Activated naive CD8-positive, alpha-beta T cell treated with anti-CD3 and anti-CD28 coated beads, Interleukin-2, amount 10 ng/mL, durations not matched to agents 7 days and 5 days (primary cell): ENCODE measurements around the gene OMA1. TPM values are rescaled to one million over a fixed set of nuclear protein-coding genes. Genes with fewer than 3 reads are reported as not detected.
"Not testable (repeated sequence)": the region's sequence is repeated elsewhere in the genome, so short reads cannot be mapped to it uniquely, and the experiment has no call there.

ENCODE experiments used
- ATAC-seq: fragments of 150-1000 bp; cut with Tn5 transposase; one replicate; pipeline ENCODE4 v1.10.0; 2021; ENCODE audit warnings: low read depth, moderate library complexity
- POLR2A ChIA-PET: fragments of 350-600 bp; sonication (Branson Sonifier 250); formaldehyde crosslinking; loops from one replicate; lab custom pipeline; 2021; ENCODE audit warnings: antibody characterized with exemption; lab: Charles Lee
- DNase-seq: peaks from one replicate; pipeline ENCODE4 v3.0.0; 2021
- H3K27ac Mint-ChIP-seq: one replicate; pipeline ENCODE4 v1.8.0; 2022; ENCODE audit warnings: mild to moderate bottlenecking, mixed read lengths
- H3K27me3 Mint-ChIP-seq: one replicate; pipeline ENCODE4 v1.8.0; 2022; ENCODE audit warnings: mild to moderate bottlenecking, moderate library complexity, mixed read lengths
- H3K36me3 Mint-ChIP-seq: one replicate; pipeline ENCODE4 v1.8.0; 2021; ENCODE audit warnings: mild to moderate bottlenecking, mixed read lengths
- H3K4me1 Mint-ChIP-seq: one replicate; pipeline ENCODE4 v1.8.0; 2021; ENCODE audit warnings: mixed read lengths
- H3K4me3 Mint-ChIP-seq: one replicate; pipeline ENCODE4 v1.8.0; 2022; ENCODE audit warnings: mild to moderate bottlenecking, moderate library complexity, mixed read lengths
- H3K9me3 Mint-ChIP-seq: one replicate; pipeline ENCODE4 v1.8.0; 2021; ENCODE audit warnings: mixed read lengths
- total RNA-seq, 2 experiments: library from RNA; stranded (reverse); gene quantifications; one replicate each; pipeline ENCODE4 v1.2.3, GENCODE V29; 2021

The OMA1 gene
- total RNA-seq, 2 experiments from 2014 or later: 32.0 to 38.8 TPM

DNA sequence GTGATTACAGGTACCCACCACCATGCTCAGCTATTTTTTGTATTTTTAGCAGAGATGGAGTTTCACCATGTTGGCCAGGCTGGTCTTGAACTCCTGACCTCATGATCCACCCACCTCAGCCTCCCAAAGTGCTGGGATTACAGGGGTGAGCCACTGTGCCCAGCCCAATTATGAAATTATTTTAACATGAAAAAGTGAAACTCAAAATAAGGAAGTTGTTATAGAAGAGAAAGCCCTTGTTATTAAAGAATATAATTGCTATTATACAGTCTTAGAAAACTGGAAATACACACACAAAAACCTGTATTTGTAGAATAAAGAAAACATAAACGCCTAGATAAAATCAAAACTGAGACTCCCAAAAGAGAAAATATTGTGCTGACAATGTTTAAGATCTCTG, 14.7 kb downstream of the OMA1 start:
- H3K4me3 Mint-ChIP-seq, DNase-seq, POLR2A ChIA-PET, H3K36me3 Mint-ChIP-seq, H3K4me1 Mint-ChIP-seq, H3K27me3 Mint-ChIP-seq, H3K27ac Mint-ChIP-seq, H3K9me3 Mint-ChIP-seq, ATAC-seq: not testable (repeated sequence)

DNA sequence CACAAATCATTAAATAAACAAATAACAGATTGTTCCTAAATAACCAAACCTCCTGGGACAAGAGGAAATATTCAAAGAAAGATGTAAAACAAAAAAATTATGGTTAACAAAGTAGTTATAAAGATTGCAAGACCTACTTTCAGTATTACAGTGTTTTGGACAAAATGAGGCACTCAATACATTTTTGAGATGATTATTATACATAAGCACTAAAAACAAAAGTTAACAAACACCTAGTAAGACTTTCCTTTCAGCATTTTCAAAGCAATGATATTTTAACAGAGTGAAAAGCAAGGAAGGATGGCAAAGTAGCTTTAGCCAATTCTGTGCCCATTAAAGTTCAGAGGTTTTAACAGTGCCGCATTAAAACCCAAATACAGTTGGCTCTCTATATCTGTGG, 17.2 kb downstream of the OMA1 start:
- ATAC-seq (no peak), DNase-seq (no peak)
- Mint-ChIP-seq H3K27ac (no peak overlapping the region), H3K4me3 (no peak overlapping the region), H3K4me1 (peaks cover 1% of the 10 kb centered on the region), H3K27me3 (no peaks in the 10 kb centered on the region), H3K9me3 (no peaks in the 10 kb centered on the region), H3K36me3 (peaks cover 6% of the 10 kb centered on the region)
- POLR2A ChIA-PET: no interaction called here

DNA sequence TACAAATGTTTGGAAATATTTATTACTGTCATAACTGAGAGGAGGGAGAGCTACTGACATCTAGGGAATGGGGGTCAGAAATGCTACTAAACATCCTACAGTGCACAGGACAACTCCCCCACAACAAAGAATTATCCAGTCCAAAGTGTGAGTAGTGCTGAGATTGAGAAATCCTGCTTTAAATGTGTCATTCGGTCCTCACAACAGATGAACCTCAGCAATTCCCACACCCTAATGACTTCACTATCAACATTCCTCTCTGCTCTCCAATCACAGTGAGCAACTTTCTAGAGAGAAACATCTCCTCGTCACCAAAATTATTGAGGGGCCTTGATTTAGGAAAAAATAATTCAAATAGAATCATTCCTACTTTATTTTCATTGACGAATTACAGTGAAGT, 18.0 kb downstream of the OMA1 start:
- POLR2A ChIA-PET: no interaction called here

DNA sequence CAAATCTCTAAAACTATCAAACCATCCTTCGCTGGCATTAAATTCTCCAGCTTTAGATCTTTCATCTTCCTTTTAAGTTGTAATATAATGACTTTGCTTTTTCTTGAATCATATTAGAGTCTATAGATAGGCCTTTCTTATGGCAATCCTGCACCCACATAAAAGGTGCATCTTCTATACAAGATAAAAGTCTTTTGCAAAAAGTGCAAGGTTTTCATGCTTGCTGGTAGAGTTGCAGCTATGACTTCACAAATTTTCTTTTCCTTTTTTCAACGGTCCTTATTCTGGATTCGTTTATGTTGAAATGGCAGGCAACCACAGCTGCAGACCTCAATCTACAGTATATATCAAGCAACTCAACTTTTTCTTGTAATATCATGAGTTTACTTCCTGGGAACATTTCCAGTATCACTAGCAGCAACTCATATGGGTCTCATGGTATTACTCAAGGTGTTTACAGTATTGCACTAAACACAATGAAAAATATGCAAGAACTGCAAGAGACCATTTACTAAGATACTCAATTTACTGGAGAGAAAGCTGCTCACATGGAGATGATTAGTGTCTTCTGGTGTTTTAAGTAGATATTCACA, 22.1 kb downstream of the OMA1 start:
- Mint-ChIP-seq H3K4me3 (no peak overlapping the region), H3K9me3 (no peaks in the 10 kb centered on the region), H3K27ac (no peak overlapping the region), H3K27me3 (no peaks in the 10 kb centered on the region), H3K36me3 (peaks cover 19% of the 10 kb centered on the region), H3K4me1 (peaks cover 1% of the 10 kb centered on the region)
- POLR2A ChIA-PET: no interaction called here
- DNase-seq: no peak
- no peak for ATAC-seq

More for the DNA sequence above, 18.0 kb downstream of the OMA1 start:
- H3K4me3 Mint-ChIP-seq: no peak overlapping the region
- H3K27ac Mint-ChIP-seq: no peak overlapping the region
- H3K36me3 Mint-ChIP-seq: peaks cover 7% of the 10 kb centered on the region
- DNase-seq (no peak), ATAC-seq (no peak)
- H3K4me1 Mint-ChIP-seq: peaks cover 1% of the 10 kb centered on the region
- no peaks in the 10 kb centered on the region for H3K27me3 Mint-ChIP-seq
- H3K9me3 Mint-ChIP-seq: no peaks in the 10 kb centered on the region

DNA sequence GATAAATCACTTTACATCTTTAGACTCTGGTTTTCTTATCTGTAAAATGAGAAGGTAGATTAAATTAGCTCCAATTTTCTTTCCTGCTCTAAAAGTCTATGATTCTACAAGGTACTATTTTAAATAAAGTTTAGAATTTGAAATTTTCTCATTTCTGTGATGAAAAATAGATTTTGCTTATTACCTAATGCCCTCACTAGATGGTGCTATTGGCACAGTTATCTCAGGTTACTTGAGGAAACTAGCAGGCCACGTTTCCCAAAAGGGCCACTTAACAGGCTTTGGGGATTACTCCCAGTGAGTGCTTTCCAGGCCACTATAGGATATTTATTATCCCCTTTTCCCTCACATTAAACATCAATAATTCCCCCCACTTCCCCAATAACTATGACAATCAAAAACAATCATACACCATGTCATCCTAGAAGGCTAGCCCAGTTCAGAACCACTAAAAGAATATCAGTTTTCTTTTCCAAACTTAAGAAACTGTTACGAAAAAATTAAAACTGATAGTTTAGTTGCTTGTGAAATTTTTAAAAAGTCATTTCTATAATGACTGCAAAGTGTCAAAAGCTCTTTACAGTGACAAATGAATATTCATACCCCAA, 30.6 kb downstream of the OMA1 start:
- H3K4me3 Mint-ChIP-seq: no peak overlapping the region
- peaks cover 5% of the 10 kb centered on the region for H3K9me3 Mint-ChIP-seq
- H3K36me3 Mint-ChIP-seq: peaks cover 20% of the 10 kb centered on the region
- peaks cover 8% of the 10 kb centered on the region for H3K4me1 Mint-ChIP-seq
- POLR2A ChIA-PET: interaction anchor here (0.8 kb wide), 1 partner anchor 31 kb away, joined by 3 read pairs; the partner anchor contains the start of gene OMA1
- no peak overlapping the region for H3K27ac Mint-ChIP-seq
- H3K27me3 Mint-ChIP-seq: no peaks in the 10 kb centered on the region
- DNase-seq (no peak), ATAC-seq (peak; percentile 26)

DNA sequence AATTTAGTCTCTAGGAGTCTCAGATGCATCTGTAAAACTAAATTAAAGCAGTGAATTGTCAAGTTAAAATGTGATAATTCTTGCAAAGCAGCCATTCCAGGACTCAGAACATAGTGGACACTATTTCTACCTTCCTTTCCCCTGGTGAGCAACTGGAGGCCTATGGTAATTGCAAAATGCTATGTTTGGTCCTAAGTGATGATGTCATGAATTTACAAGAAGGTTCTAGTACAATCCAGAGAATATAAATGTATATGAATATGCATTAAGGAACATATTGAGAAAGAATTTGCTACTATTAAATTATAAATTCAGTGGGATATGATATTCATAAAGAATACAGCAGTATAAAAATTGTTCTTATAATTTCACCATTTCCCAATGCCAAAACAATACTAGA, 32.6 kb downstream of the OMA1 start:
- DNase-seq: no peak
- peaks cover 5% of the 10 kb centered on the region for H3K9me3 Mint-ChIP-seq
- no peaks in the 10 kb centered on the region for H3K27me3 Mint-ChIP-seq
- peaks cover 8% of the 10 kb centered on the region for H3K4me1 Mint-ChIP-seq
- no peak overlapping the region for H3K27ac Mint-ChIP-seq
- POLR2A ChIA-PET: no interaction called here
- no peak overlapping the region for H3K4me3 Mint-ChIP-seq
- no peak for ATAC-seq
- peaks cover 32% of the 10 kb centered on the region for H3K36me3 Mint-ChIP-seq

DNA sequence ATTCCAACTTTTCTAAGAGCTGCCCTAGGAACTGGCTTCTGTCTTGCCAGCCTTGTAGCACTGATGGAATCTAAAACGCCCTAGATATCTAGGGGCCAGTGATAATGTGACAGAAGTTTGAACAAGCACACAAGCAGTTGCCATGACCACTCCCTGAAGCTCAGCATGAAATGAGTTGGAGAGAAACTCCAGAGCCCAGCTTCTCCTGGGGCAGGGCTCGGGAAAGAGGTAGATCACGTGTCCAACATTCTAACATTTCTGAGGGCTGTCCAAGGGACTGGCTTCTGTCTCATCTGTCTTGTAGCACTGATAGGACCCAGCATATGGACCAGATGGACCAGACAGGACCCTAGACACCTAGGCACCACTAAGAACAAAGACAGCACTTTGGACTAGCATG, 37.9 kb downstream of the OMA1 start:
- Mint-ChIP-seq H3K27ac (no peak overlapping the region), H3K9me3 (peaks cover 5% of the 10 kb centered on the region), H3K36me3 (peaks cover 43% of the 10 kb centered on the region), H3K4me1 (no peaks in the 10 kb centered on the region), H3K4me3 (no peak overlapping the region), H3K27me3 (no peaks in the 10 kb centered on the region)
- no peak for ATAC-seq
- POLR2A ChIA-PET: no interaction called here
- DNase-seq: no peak

DNA sequence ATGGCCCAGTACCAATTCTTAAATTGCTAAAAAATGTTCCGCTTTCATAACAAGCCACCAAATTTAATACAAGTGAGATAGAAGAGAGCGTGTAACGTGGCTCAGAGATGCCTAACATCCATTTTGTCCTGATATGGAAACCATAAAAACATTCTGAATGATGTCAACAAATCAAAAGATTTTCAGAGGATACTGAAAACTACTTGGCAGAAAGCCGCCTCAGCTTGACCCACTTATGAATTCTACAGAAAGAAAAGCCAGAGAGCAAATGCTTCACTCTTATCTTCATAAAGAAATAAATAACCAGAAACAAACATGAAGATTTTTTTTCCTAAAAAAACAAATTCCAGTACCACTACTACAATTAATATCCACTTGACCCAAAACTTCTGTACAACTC, 41.2 kb downstream of the OMA1 start:
- DNase-seq: no peak
- Mint-ChIP-seq H3K4me1 (peaks cover 2% of the 10 kb centered on the region), H3K9me3 (no peaks in the 10 kb centered on the region), H3K4me3 (no peak overlapping the region), H3K36me3 (peaks cover 32% of the 10 kb centered on the region), H3K27me3 (no peaks in the 10 kb centered on the region), H3K27ac (no peak overlapping the region)
- POLR2A ChIA-PET: no interaction called here
- ATAC-seq: no peak

DNA sequence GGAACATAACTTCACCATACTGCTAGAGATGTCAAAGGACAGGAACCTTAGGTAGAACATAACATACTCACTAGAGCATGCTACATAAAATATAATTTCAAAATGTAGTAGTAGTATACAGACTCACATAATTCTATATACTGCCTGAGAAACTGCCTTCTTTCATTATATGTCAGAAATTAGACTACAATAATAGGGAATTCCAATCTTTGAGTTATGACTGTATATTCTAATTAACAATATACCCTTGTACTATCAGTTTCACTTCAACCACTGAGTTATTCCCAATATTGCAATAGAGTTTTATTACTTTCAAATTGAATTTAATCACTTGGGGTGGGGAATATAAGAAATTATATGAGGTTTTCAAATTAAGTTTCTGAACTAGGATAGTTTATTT, 44.0 kb downstream of the OMA1 start:
- Mint-ChIP-seq H3K27ac (no peak overlapping the region), H3K9me3 (no peaks in the 10 kb centered on the region), H3K4me3 (no peak overlapping the region), H3K27me3 (no peaks in the 10 kb centered on the region), H3K4me1 (peaks cover 2% of the 10 kb centered on the region), H3K36me3 (peaks cover 16% of the 10 kb centered on the region)
- no peak for ATAC-seq
- POLR2A ChIA-PET: no interaction called here
- DNase-seq: no peak

DNA sequence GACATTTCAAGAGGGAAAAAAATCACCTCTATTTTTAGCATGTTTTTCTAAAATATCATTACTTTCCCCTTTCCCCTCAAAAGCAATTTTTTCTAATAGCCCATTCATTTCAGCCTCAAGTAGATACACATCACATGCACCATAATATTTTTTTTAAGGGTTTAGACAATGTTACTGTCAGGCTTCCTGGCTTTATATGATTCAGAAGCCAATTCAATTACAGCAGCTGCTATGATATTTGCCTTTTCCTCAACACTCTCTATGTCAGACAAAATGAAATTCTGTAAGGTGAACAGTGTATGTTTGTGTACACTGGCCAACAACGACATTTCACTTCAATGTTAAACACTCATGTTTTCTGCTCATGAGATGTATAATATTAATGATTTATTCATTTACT, 46.5 kb downstream of the OMA1 start:
- H3K27me3 Mint-ChIP-seq: no peaks in the 10 kb centered on the region
- no peak overlapping the region for H3K4me3 Mint-ChIP-seq
- H3K27ac Mint-ChIP-seq: no peak overlapping the region
- no peaks in the 10 kb centered on the region for H3K9me3 Mint-ChIP-seq
- H3K36me3 Mint-ChIP-seq: peaks cover 26% of the 10 kb centered on the region
- ATAC-seq (no peak), DNase-seq (no peak)
- POLR2A ChIA-PET: no interaction called here
- H3K4me1 Mint-ChIP-seq: peaks cover 2% of the 10 kb centered on the region

DNA sequence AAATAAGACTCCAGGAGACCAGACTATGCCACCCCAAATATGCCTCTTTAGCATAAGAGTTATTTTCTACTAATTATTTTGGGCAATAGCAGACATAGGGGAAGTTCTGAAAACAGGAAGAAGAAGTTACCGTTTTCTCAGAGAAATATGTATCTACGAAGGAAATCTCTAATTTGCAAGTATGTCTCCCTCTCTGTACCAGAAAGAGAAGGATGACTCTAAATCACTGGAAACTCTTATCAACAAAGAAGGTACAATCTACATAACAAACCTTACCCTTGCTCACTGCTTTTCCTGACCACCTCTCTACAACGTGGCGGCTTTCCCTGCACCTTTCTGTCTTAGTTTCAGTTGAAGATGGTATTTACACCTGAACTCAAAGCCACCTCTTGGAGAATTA, 49.0 kb downstream of the OMA1 start:
- H3K36me3 Mint-ChIP-seq: peaks cover 23% of the 10 kb centered on the region
- POLR2A ChIA-PET: interaction anchor here (0.6 kb wide), 1 partner anchor 13 kb away, joined by 4 read pairs; no protein-coding TSS in a partner anchor
- H3K27ac Mint-ChIP-seq: no peak overlapping the region
- H3K4me1 Mint-ChIP-seq: peaks cover 2% of the 10 kb centered on the region
- no peaks in the 10 kb centered on the region for H3K9me3 Mint-ChIP-seq
- DNase-seq (no peak), ATAC-seq (no peak)
- no peak overlapping the region for H3K4me3 Mint-ChIP-seq
- H3K27me3 Mint-ChIP-seq: no peaks in the 10 kb centered on the region

DNA sequence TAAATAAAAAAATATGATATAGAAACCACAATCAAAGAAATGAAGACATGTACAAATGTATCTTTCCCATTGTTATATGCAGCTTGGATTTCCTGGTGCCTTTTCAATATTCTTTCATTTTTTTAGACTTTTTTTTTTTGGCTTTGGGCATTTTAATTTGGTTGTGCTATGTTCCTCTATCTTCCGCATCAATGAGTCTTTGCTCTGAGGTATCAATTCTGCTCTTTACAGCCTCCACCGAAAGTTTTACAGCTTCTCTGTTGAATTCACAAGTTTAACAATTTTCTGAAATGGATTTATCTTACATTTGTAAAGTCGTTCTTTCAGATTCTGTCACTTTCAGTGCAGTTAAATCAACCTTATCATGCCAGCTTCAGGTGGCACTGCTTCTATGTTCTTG, 50.5 kb downstream of the OMA1 start:
- peaks cover 3% of the 10 kb centered on the region for H3K9me3 Mint-ChIP-seq
- ATAC-seq (no peak), DNase-seq (no peak)
- H3K4me1 Mint-ChIP-seq: peaks cover 5% of the 10 kb centered on the region
- H3K27me3 Mint-ChIP-seq: no peaks in the 10 kb centered on the region
- no peak overlapping the region for H3K4me3 Mint-ChIP-seq
- POLR2A ChIA-PET: no interaction called here
- peaks cover 26% of the 10 kb centered on the region for H3K36me3 Mint-ChIP-seq
- no peak overlapping the region for H3K27ac Mint-ChIP-seq

DNA sequence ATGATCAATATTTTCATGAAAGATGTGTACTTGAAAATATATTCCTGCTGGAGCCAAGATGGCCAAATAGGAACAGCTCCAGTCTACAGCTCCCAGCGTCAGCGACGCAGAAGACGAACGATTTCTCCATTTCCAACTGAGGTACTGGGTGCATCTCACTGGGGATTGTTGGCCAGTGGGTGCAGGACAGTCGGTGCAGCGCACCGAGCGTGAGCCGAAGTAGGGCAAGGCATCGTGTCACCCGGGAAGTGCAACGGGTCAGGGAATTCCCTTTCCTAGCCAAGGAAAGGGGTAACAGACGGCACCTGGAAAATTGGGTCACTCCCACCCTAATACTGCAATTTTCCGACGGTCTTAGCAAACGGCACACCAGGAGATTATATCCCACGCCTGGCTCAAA, 57.6 kb downstream of the OMA1 start:
- DNase-seq, ATAC-seq, H3K27ac Mint-ChIP-seq, H3K4me3 Mint-ChIP-seq, H3K9me3 Mint-ChIP-seq, POLR2A ChIA-PET, H3K27me3 Mint-ChIP-seq: not testable (repeated sequence)
- Mint-ChIP-seq H3K4me1 (peaks cover 12% of the 10 kb centered on the region), H3K36me3 (peaks cover 31% of the 10 kb centered on the region)

DNA sequence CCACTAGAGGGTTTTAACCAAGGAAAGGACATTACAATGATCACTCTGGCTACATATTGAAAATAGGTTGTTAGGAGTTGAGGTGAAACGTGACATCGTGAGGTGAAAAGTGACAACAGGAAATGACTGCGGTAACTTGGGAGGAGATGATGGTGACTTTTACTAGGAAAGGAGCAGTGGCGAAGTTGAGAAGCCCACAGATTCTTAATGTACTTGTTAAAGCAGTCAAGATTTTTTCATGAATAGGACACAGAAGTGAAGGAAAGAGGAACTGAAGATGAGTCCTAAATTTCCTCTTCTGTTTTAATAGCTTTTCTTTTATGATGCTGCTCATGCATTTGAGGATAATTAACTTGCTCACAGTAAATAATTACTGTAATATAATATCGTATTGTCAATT, 59.5 kb downstream of the OMA1 start:
- peaks cover 33% of the 10 kb centered on the region for H3K36me3 Mint-ChIP-seq
- H3K9me3 Mint-ChIP-seq: peaks cover 6% of the 10 kb centered on the region
- ATAC-seq: no peak
- POLR2A ChIA-PET: no interaction called here
- no peak for DNase-seq
- H3K4me1 Mint-ChIP-seq: peaks cover 10% of the 10 kb centered on the region
- no peak overlapping the region for H3K4me3 Mint-ChIP-seq
- H3K27me3 Mint-ChIP-seq: no peaks in the 10 kb centered on the region
- no peak overlapping the region for H3K27ac Mint-ChIP-seq
